Endothelial cell of umbilical vein (primary cell): ENCODE measurements around the gene ZKSCAN3. TPM values are rescaled to one million over a fixed set of nuclear protein-coding genes. Genes with fewer than 3 reads are reported as not detected.

ENCODE experiments used
- Bru-seq: library from RNA; stranded (reverse); fragments of 400-500 nt; gene quantifications from one replicate; lab custom pipeline; 2021; lab: Mats Ljungman, UMichigan
- BruChase-seq, 2 experiments: library from RNA; stranded (reverse); fragments of 400-500 nt; gene quantifications; one replicate each; lab custom pipeline; 2021; lab: Mats Ljungman, UMichigan
- BruUV-seq: library from RNA; stranded (reverse); fragments of 400-500 nt; replicated peaks from 2 replicates; lab custom pipeline; 2021; lab: Mats Ljungman, UMichigan
- CTCF ChIA-PET: fragments of 300-600, 350-600 bp; sonication (Branson Sonifier 250); formaldehyde crosslinking; loops from one replicate; lab custom pipeline; 2021; ENCODE audit warnings: antibody characterized with exemption, inconsistent platforms; lab: Charles Lee
- POLR2A ChIA-PET: fragments of 300-600, 350-600 bp; sonication (Branson Sonifier 250); formaldehyde crosslinking; loops from one replicate; lab custom pipeline; 2021; ENCODE audit warnings: antibody characterized with exemption, inconsistent platforms; lab: Charles Lee
- DNase-seq: peaks from one replicate; pipeline ENCODE4 v3.0.0-alpha.2; 2011; ENCODE audit warnings: low read depth, low spot score
- FAIRE-seq: peaks from 2 replicates; lab custom pipeline; 2011; peaks lifted over from hg19 to GRCh38; lab: Jason Lieb, UNC
- H2AFZ ChIP-seq: 2 replicates; pipeline ENCODE4 v1.6.0; 2012; ENCODE audit warnings: low read depth, low read length, control low read depth, inconsistent platforms
- H3K27ac ChIP-seq: 2 replicates; pipeline ENCODE4 v1.5.1; 2011; ENCODE audit warnings: low read depth, mild to moderate bottlenecking, control low read depth, low read length, moderate library complexity; ENCODE audit not compliant: insufficient read depth
- H3K27me3 ChIP-seq, 2 experiments: 2 replicates each; pipeline versions ENCODE4 v1.6.0 to v1.6.1; 2011; ENCODE audit warnings: low read length in 2 of 2, mixed read lengths in 1 of 2; ENCODE audit not compliant: control insufficient read depth in 2 of 2, insufficient read depth in 2 of 2
- H3K36me3 ChIP-seq, 2 experiments: 2 replicates in 1 of 2; 3 replicates in 1 of 2; pipeline ENCODE4 v1.5.1; 2011; ENCODE audit warnings: low read length in 2 of 2, mild to moderate bottlenecking in 1 of 2, moderate library complexity in 1 of 2; ENCODE audit not compliant: control insufficient read depth in 2 of 2, insufficient read depth in 2 of 2; ENCODE audit errors: extremely low read depth in 1 of 2
- H3K4me1 ChIP-seq: 3 replicates; pipeline ENCODE4 v1.5.1; 2011; ENCODE audit warnings: mild to moderate bottlenecking, low read length; ENCODE audit not compliant: control insufficient read depth, insufficient read depth; ENCODE audit errors: extremely low read depth
- H3K4me2 ChIP-seq: 2 replicates; pipeline ENCODE4 v1.6.1; 2011; ENCODE audit warnings: low read length, control low read depth, mixed read lengths; ENCODE audit not compliant: insufficient read depth
- H3K4me3 ChIP-seq, 3 experiments: fragments of 200-600 bp in 1 of 3; sonication (generic), shearing (Covaris generic) in 1 of 3; replicated peaks in 1 of 3; 2 replicates each; pipeline ENCODE4 v1.5.1; 2011 to 2016; ENCODE audit warnings: control low read depth in 3 of 3, low read length in 3 of 3, mild to moderate bottlenecking in 2 of 3, inconsistent platforms in 1 of 3, low read depth in 1 of 3, moderate library complexity in 1 of 3; ENCODE audit not compliant: insufficient read depth in 1 of 3
- H3K79me2 ChIP-seq: 2 replicates; pipeline ENCODE4 v1.6.0; 2012; ENCODE audit warnings: low read length, inconsistent platforms; ENCODE audit not compliant: control insufficient read depth, insufficient read depth
- H3K9ac ChIP-seq: replicated peaks from 2 replicates; pipeline ENCODE3; 2011; ENCODE audit warnings: low read length, control low read depth; ENCODE audit not compliant: insufficient read depth; ENCODE audit errors: extremely low read depth
- H3K9me1 ChIP-seq: replicated peaks from 3 replicates; pipeline ENCODE4 v1.6.0; 2011; ENCODE audit warnings: mild to moderate bottlenecking, low read length; ENCODE audit not compliant: control insufficient read depth, insufficient read depth; ENCODE audit errors: extremely low read depth
- H3K9me3 ChIP-seq: replicated peaks from 2 replicates; pipeline ENCODE4 v1.5.1; 2012; ENCODE audit warnings: low read length, inconsistent platforms; ENCODE audit not compliant: control insufficient read depth, insufficient read depth
- H4K20me1 ChIP-seq: replicated peaks from 2 replicates; pipeline ENCODE3; 2011; ENCODE audit warnings: mild to moderate bottlenecking, low read length; ENCODE audit not compliant: control insufficient read depth, insufficient read depth; ENCODE audit errors: extremely low read depth
- EZH2 ChIP-seq: IDR thresholded peaks from 2 replicates; pipeline ENCODE4 v1.6.1; 2012; ENCODE audit warnings: borderline replicate concordance, low read depth, mild to moderate bottlenecking, moderate library complexity, low read length, inconsistent platforms; ENCODE audit not compliant: severe bottlenecking
- FOS ChIP-seq: IDR thresholded peaks from 2 replicates; pipeline ENCODE4 v1.6.1; 2011; ENCODE audit warnings: mild to moderate bottlenecking, low read length, moderate library complexity, borderline replicate concordance; ENCODE audit not compliant: insufficient read depth
- JUN ChIP-seq: IDR thresholded peaks from 2 replicates; pipeline ENCODE4 v1.6.1; 2011; ENCODE audit warnings: borderline replicate concordance, low read depth; ENCODE audit not compliant: insufficient read length, insufficient read depth
- MAX ChIP-seq: IDR thresholded peaks from 2 replicates; pipeline ENCODE4 v1.6.1; 2011; ENCODE audit not compliant: insufficient read depth, insufficient read length
- MYC ChIP-seq: IDR thresholded peaks from one replicate; pipeline ENCODE4 v1.6.1; 2011; ENCODE audit warnings: mild to moderate bottlenecking, low read depth, low read length
- POLR2A ChIP-seq: IDR thresholded peaks from 2 replicates; pipeline ENCODE4 v1.6.1; 2012; ENCODE audit warnings: low read depth, mild to moderate bottlenecking, control low read depth, low read length
- POLR2AphosphoS5 ChIP-seq: IDR thresholded peaks from 2 replicates; pipeline ENCODE4 v1.6.1; 2012; ENCODE audit warnings: low read depth, mild to moderate bottlenecking, control low read depth, low read length, moderate library complexity; ENCODE audit not compliant: insufficient read depth
- dilution Hi-C: fragments of 300-500 bp; cut with MboI; formaldehyde crosslinking; loops from one replicate; pipeline ENCODE4 v1.15.0; 2019; ENCODE audit warnings: low sequenced_read_pairs; ENCODE audit not compliant: extremely low pct_ligation_motif_present
- intact Hi-C: fragments of 100-400 bp; cut with micrococcal nuclease; formaldehyde crosslinking; loops from one replicate; pipeline ENCODE4 v1.10.0; 2022
- long read RNA-seq: library from polyadenylated mRNA; stranded (forward); transcript quantifications from one replicate; pipeline ENCODE4 v2.0.0, GENCODE V29; 2021
- polyA minus RNA-seq, 3 experiments: library from RNA; depleted of rRNA, polyadenylated mRNA; stranded (reverse); fragments of >200 nt; gene quantifications; 1 replicate in 1 of 3; 2 replicates in 2 of 3; pipeline ENCODE4 v1.2.3, GENCODE V29; 2011
- polyA plus RNA-seq, 4 experiments: library from polyadenylated mRNA; depleted of rRNA in 3 of 4; stranded (reverse) in 3 of 4; unstranded in 1 of 4; fragments of >200 nt; gene quantifications; 2 replicates each; pipeline versions ENCODE4 v1.2.1 to v1.2.3, GENCODE V29; 2011 to 2012; ENCODE audit warnings: missing spikeins in 1 of 4
- total RNA-seq: library from RNA; stranded (reverse); gene quantifications from 2 replicates; pipeline ENCODE4 v1.2.3, GENCODE V29; 2021

The ZKSCAN3 gene
- total RNA-seq, result 4.9 and 6.9 TPM in 2 replicates
- 2.5 and 2.7 TPM in 2 replicates for polyA plus RNA-seq
- polyA plus RNA-seq (2011; cell fraction: cytosol; rRNA removed), result 2.2 and 2.5 TPM in 2 replicates
- polyA plus RNA-seq (2011; cell fraction: nucleus; rRNA removed), result 4.1 and 4.6 TPM in 2 replicates
- polyA plus RNA-seq (2012), result 2.2 and 2.6 TPM in 2 replicates
- 3.4 and 3.5 TPM in 2 replicates for polyA minus RNA-seq
- polyA minus RNA-seq (2011; cell fraction: cytosol; rRNA and poly(A)+ RNA removed), result 0.82 TPM
- polyA minus RNA-seq (2011; cell fraction: nucleus; rRNA and poly(A)+ RNA removed), result 2.2 and 2.8 TPM in 2 replicates
- Bru-seq, nascent RNA, result percentile 60 among the genes with signal in this experiment
- BruChase-seq, experiment 1, labeled RNA remaining after a 6-hour chase, result percentile 54 among the genes with signal in this experiment
- BruChase-seq, experiment 2, labeled RNA remaining after a 2-hour chase, result percentile 49 among the genes with signal in this experiment
- long read RNA-seq, partial matches to known transcripts, result 2 of 8 reads
- long read RNA-seq, other reads (novel, unspliced or antisense), result 6 of 8 reads

GRCh38 chr6:28349892-28350737, at the start of gene ZKSCAN3:
Gene ZKSCAN3 (plus strand): TSS chr6:28349947. CDS start chr6:28359587, 9,640 bp downstream.
- H2AFZ ChIP-seq, result peak within 1 kb of the TSS; percentile 96
- peak; percentile 76 for DNase-seq
- H3K36me3 ChIP-seq, result no peaks in the 10 kb centered on the region
- TSS peak; percentile 59 for BruUV-seq
- H3K27me3 ChIP-seq, result no peaks in the 10 kb centered on the region
- H3K4me3 ChIP-seq, result peak within 1 kb of the TSS; percentile 80 to 89 (median 86)
- peak within 1 kb of the TSS; percentile 99 for H3K4me2 ChIP-seq
- TF ChIP-seq FOS, result no peak
- TF ChIP-seq JUN, result no peak
- no peak for TF ChIP-seq MAX
- no peak for TF ChIP-seq MYC
- peak; percentile 85 for TF ChIP-seq POLR2A
- peak; percentile 76 for TF ChIP-seq POLR2AphosphoS5
- TF ChIP-seq EZH2, result no peak
- POLR2A ChIA-PET, result no interaction called here
- peak within 1 kb of the TSS; percentile 79 for H3K9ac ChIP-seq
- intact Hi-C loops (loop anchor here (1.0 to 2.0 kb wide), 3 partner anchors 14 to 83 kb away; partner anchors contain the start of genes PGBD1, ZSCAN26 and ZSCAN31), dilution Hi-C loops (no loop called here)
- no peak for FAIRE-seq
- H3K79me2 ChIP-seq, result peaks cover 27% of the 10 kb centered on the region
- no peaks in the 10 kb centered on the region for H3K9me1 ChIP-seq
- H4K20me1 ChIP-seq, result no peaks in the 10 kb centered on the region
- H3K9me3 ChIP-seq, result no peaks in the 10 kb centered on the region
- H3K4me1 ChIP-seq, result peaks cover 24% of the 10 kb centered on the region
- CTCF ChIA-PET, result interaction anchor here (0.9 to 1.0 kb wide), 2 partner anchors 33 to 208 kb away, joined by 4 to 5 read pairs; partner anchors contain the start of gene ZKSCAN8
- peak within 1 kb of the TSS; percentile 60 for H3K27ac ChIP-seq
